Prostate gland (tissue), 2 donors: Measurements from ENCODE around the gene ZBTB39.

Experiments used
- CTCF ChIP-seq, 4 experiments: fragments of 200-600 bp in 2 of 4; fragments of 450-650 bp in 2 of 4; sonication (generic) in 2 of 4; IDR thresholded peaks; 1 replicate in 3 of 4; 2 replicates in 1 of 4; pipeline ENCODE4 v1.5.1; 2016 to 2019; ENCODE audit warnings: antibody characterized with exemption in 4 of 4, mild to moderate bottlenecking in 2 of 4, moderate library complexity in 2 of 4
- POLR2A ChIP-seq: fragments of 450-650 bp; IDR thresholded peaks from one replicate; pipeline ENCODE4 v1.6.1; 2016; ENCODE audit warnings: antibody characterized with exemption, mild to moderate bottlenecking
- POLR2AphosphoS5 ChIP-seq: sonication (generic); formaldehyde crosslinking; IDR thresholded peaks from one replicate; pipeline ENCODE4 v1.6.1; 2017; ENCODE audit warnings: antibody characterized with exemption

- peak; percentile 95 to 98 (median 97) for TF ChIP-seq CTCF (IDR thresholded peaks at IDR 0.05)
- TF ChIP-seq POLR2A = no peak
- TF ChIP-seq POLR2AphosphoS5 = peak; percentile 80
These were observed 18.7 kb downstream of the ZBTB39 start for GRCh38 chr12:56987551-56988053.
